GM19438 (cell line): Measurements from ENCODE around the gene TARP.
"Not testable (repeated sequence)": the region's sequence is repeated elsewhere in the genome, so short reads cannot be mapped to it uniquely, and the experiment has no call there.

Experiments used
- ATAC-seq: cut with Tn5 transposase; IDR thresholded peaks from one replicate; pipeline ENCODE4 v1.9.1; 2021; ENCODE audit warnings: low read depth; ENCODE audit not compliant: unreplicated experiment

The TARP gene

GRCh38 chr7:38264602-38265001 lies 8.8 kb downstream of the TARP start:
- not testable (repeated sequence) for ATAC-seq

- not testable (repeated sequence) for ATAC-seq
These were observed 10.2 kb downstream of the TARP start for GRCh38 chr7:38263274-38263673.

DNA sequence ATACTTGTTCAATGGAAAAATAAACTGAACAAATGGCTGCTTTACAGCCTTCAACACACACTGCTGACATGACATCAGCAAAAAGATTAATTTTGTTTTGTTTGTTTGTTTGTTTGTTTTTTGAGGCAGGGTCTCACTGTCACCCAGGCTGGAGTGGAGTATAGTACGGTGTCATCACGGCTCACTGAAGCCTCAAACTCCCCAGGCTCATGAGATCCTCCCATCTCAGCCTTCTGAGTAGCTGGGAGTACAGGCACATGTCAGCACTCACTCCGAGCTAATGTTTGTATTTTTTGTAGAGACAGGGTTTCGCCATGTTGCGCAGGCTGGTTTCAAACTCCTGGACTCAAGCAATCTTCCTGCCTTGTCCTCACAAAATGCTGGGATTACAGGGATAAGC lies 10.9 kb downstream of the TARP start:
- ATAC-seq = no peak

DNA sequence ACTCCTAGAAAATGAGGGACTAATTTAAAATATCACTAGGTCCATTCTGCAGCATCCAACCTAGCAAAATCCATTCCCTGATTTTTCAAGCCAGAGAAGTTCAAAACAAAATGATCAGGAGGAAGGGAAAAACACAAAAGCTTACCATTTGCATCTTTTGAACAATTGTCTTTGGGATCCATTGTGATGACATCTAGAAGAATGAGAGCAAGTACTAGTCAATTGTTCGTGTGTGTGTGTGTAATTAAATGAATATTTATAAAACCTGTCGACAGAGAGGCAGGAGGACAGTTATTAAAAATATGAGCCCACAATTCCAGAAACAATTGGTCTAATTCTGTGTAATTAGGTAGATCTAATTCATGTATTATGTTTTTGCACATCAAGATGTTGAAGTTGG lies 11.4 kb downstream of the TARP start:
- not testable (repeated sequence) for ATAC-seq

DNA sequence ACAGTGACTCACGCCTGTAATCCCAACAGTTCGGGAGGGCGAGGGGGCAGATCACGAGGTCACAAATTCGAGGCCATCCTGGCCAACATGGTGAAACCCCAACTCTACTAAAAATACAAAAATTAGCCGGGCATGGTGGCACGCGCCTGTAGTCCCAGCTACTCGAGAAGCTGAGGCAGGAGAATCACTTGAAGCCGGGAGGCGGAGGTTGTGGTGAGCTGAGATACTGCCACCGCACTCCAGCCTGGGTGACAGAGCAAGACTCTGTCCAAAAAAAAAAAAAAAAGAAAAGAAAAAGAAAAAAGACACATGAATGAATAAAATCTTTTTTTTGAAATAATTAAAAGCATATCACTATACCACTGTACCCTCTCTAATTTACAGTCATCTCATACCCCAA lies 11.8 kb downstream of the TARP start:
- not testable (repeated sequence) for ATAC-seq

- not testable (repeated sequence) for ATAC-seq
These were observed 14.3 kb downstream of the TARP start for GRCh38 chr7:38259157-38259556.

GRCh38 chr7:38257350-38257677 lies 16.1 kb downstream of the TARP start:
- no peak for ATAC-seq

- not testable (repeated sequence) for ATAC-seq
These were observed 23.6 kb downstream of the TARP start for GRCh38 chr7:38249849-38250248.

DNA sequence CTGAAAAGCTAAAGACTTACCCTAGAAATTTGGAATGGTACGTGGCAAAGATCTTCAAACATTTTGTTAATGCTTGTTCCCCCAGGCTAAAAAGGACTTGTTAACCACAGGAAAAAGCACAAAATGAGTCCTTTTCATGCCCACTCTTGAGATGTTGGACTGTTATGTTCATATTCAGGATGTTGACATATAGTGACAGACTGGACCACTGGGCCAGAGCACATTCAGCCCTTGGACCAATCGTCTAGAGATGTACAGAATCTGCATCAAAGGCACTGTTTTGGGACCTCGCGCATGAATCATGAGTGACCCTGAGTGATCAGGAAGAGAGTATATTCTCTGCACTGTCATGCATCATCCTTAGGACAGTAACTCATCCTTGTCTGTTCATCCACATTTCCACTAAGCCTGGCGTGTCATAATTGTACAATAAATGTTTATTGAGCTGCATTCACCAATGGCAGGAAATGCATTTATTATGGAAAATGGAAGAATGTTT lies 25.3 kb downstream of the TARP start:
- ATAC-seq = no peak

GRCh38 chr7:38245409-38245977 lies 27.9 kb downstream of the TARP start:
- ATAC-seq = no peak

DNA sequence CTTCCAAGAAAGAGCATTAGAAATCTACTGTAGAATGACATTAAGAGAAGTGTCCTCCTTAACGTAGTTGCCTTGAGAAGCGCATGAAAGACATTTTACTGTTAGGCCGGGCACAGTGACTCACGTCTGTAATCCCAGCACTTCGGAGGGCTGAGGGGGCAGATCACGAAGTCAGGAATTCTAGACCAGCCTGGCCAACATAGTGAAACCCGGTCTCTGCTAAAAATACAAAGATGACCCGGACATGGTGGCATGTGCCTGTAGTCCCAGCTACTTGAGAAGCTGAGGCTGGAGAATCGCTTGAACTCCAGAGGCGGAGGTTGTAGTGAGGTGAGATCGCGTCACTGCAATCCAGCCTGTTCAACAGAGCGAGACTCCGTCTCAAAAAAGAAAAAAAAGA lies 28.9 kb downstream of the TARP start:
- no peak for ATAC-seq

- ATAC-seq = not testable (repeated sequence)
These were observed 30.1 kb downstream of the TARP start for GRCh38 chr7:38243345-38243744.

- no peak for ATAC-seq
These were observed 30.6 kb downstream of the TARP start for GRCh38 chr7:38242814-38243213.

- no peak for ATAC-seq
These were observed 32.4 kb downstream of the TARP start for GRCh38 chr7:38241071-38241470.

DNA sequence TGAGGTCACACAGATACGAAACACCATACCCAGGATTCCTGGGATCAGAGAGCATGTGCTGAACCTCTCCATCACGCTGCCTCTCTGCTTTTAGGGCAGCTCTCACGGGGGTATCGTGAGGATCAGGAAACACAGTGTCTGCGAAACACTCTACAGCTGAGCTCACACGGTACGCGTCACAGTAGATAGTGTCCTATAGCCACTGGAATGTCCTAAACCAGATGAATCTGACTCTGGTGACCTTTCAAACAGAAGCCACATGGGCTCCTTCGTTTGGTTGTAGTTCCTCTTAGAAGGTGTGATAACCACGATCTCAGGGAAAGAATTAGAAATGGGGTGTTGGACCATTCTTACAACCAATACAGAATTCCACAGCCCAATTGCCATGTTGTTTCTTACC lies 34.3 kb downstream of the TARP start:
- not testable (repeated sequence) for ATAC-seq

- no peak for ATAC-seq
These were observed 37.8 kb downstream of the TARP start for GRCh38 chr7:38235606-38236005.

GRCh38 chr7:38234759-38235158 lies 38.7 kb downstream of the TARP start:
- ATAC-seq = not testable (repeated sequence)

GRCh38 chr7:38232502-38233366 lies 40.7 kb downstream of the TARP start:
- no peak for ATAC-seq

DNA sequence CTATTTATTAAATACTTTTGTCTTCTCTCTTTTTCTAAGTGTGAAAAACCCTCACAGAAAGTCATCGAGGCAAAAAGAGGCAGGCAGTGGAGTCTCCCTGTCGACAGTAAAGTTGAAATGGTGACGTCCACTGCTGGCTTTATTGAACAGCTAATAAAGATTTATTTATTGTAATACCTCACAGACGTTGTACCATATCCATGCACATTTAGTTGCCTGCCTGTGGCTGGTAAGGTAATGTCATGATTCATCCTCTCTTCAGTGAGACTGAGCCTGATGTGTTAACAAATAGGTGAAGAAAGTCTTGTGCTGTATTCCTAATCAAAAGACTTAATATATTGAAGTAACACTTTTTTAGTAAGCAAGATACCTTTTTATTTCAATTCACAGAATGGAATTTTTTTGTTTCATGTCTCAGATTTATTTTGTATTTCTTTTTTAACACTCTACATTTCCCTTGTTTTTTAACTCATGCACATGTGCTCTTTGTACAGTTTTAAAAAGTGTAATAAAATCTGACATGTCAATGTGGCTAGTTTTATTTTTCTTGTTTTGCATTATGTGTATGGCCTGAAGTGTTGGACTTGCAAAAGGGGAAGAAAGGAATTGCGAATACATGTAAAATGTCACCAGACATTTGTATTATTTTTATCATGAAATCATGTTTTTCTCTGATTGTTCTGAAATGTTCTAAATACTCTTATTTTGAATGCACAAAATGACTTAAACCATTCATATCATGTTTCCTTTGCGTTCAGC lies 43.4 kb downstream of the TARP start:
- ATAC-seq = no peak

GRCh38 chr7:38229386-38229785 lies 44.0 kb downstream of the TARP start:
- ATAC-seq = no peak

GRCh38 chr7:38224392-38224791 lies 49.0 kb downstream of the TARP start:
- no peak for ATAC-seq
